DMS79 (cell line): Measurements from ENCODE around the gene ASIC3.

Source experiments
- DNase-seq: peaks from one replicate; lab custom pipeline; 2025; lab: John Stamatoyannopoulos, UW

Gene ASIC3

GRCh38 chr7:151056666-151057505 is 8.6 kb downstream of the ASIC3 start:
- no peak for DNase-seq

GRCh38 chr7:151057506-151057988 is 9.2 kb downstream of the ASIC3 start, which contains the start of gene CDK5:
TSS of gene CDK5 (minus strand) at chr7:151057897. CDS start at chr7:151057848, 49 bp downstream.
- DNase-seq: no peak

- DNase-seq: peak; percentile 98
Measured at GRCh38 chr7:151057989-151058780, 9.9 kb downstream of the ASIC3 start.

GRCh38 chr7:151058781-151059366 is 10.5 kb downstream of the ASIC3 start:
- DNase-seq: peak; percentile 51

GRCh38 chr7:151059367-151060112 is 11.2 kb downstream of the ASIC3 start, which contains the start of gene SLC4A2:
TSS of gene SLC4A2 (plus strand) at chr7:151059589. CDS start at chr7:151061988, 2,399 bp downstream.
- no peak for DNase-seq

GRCh38 chr7:151060113-151060415 is 11.7 kb downstream of the ASIC3 start:
- DNase-seq: no peak

GRCh38 chr7:151060416-151061212 is 12.3 kb downstream of the ASIC3 start:
- no peak for DNase-seq

GRCh38 chr7:151061213-151062110 is 13.1 kb downstream of the ASIC3 start:
- no peak for DNase-seq

- DNase-seq: no peak
Measured at GRCh38 chr7:151062111-151062398, 13.7 kb downstream of the ASIC3 start.

- no peak for DNase-seq
Measured at GRCh38 chr7:151062399-151063211, 14.3 kb downstream of the ASIC3 start.

GRCh38 chr7:151063212-151063561 is 14.9 kb downstream of the ASIC3 start:
- DNase-seq: no peak

- no peak for DNase-seq
Measured at GRCh38 chr7:151064454-151064853, 16.1 kb downstream of the ASIC3 start.

GRCh38 chr7:151064993-151065392 is 16.7 kb downstream of the ASIC3 start:
- DNase-seq: no peak

- DNase-seq: no peak
Measured at GRCh38 chr7:151065516-151065915, 17.2 kb downstream of the ASIC3 start.

GRCh38 chr7:151066273-151066974 is 18.1 kb downstream of the ASIC3 start:
- DNase-seq: no peak

GRCh38 chr7:151068069-151068773 is 19.9 kb downstream of the ASIC3 start:
- no peak for DNase-seq

- no peak for DNase-seq
Measured at GRCh38 chr7:151069841-151070573, 21.7 kb downstream of the ASIC3 start.
